ENCODE measurements around the gene SERPINB6. TPM values are rescaled to one million over a fixed set of nuclear protein-coding genes. Genes with fewer than 3 reads are reported as not detected.

The SERPINB6 gene
- total RNA-seq, result 100 to 1,000 TPM; 170 to 462 (median 219) TPM

- H3K4me1 ChIP-seq, result peaks cover 0 to 31% (median 0%) of the 10 kb centered on the region in 4 donors
- H3K27me3 ChIP-seq, result no peaks in the 10 kb centered on the region
- DNase-seq, result peak; percentile 57 to 94 (median 93)
- H3K4me3 ChIP-seq, result peak within 1 kb of the TSS; percentile 79 to 93 (median 88)
- H3K36me3 ChIP-seq, result no peaks in the 10 kb centered on the region
- TF ChIP-seq, protein P1, sequence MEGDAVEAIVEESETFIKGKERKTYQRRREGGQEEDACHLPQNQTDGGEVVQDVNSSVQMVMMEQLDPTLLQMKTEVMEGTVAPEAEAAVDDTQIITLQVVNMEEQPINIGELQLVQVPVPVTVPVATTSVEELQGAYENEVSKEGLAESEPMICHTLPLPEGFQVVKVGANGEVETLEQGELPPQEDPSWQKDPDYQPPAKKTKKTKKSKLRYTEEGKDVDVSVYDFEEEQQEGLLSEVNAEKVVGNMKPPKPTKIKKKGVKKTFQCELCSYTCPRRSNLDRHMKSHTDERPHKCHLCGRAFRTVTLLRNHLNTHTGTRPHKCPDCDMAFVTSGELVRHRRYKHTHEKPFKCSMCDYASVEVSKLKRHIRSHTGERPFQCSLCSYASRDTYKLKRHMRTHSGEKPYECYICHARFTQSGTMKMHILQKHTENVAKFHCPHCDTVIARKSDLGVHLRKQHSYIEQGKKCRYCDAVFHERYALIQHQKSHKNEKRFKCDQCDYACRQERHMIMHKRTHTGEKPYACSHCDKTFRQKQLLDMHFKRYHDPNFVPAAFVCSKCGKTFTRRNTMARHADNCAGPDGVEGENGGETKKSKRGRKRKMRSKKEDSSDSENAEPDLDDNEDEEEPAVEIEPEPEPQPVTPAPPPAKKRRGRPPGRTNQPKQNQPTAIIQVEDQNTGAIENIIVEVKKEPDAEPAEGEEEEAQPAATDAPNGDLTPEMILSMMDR (IDR thresholded peaks at IDR 0.05), result peak in 2 of 6 experiments; percentile 6 to 17
- TF ChIP-seq POLR2A (IDR thresholded peaks at IDR 0.05), result peak; percentile 59 to 73
- peak within 1 kb of the TSS; percentile 92 to 99 (median 98) for H3K27ac ChIP-seq
- H3K9me3 ChIP-seq, result no peaks in the 10 kb centered on the region
These were observed at the start of gene SERPINB6 for GRCh38 chr6:2971420-2972218. TSS of gene SERPINB6 (minus strand) at chr6:2971567. CDS start at chr6:2959332, 12,235 bp downstream.

DNA sequence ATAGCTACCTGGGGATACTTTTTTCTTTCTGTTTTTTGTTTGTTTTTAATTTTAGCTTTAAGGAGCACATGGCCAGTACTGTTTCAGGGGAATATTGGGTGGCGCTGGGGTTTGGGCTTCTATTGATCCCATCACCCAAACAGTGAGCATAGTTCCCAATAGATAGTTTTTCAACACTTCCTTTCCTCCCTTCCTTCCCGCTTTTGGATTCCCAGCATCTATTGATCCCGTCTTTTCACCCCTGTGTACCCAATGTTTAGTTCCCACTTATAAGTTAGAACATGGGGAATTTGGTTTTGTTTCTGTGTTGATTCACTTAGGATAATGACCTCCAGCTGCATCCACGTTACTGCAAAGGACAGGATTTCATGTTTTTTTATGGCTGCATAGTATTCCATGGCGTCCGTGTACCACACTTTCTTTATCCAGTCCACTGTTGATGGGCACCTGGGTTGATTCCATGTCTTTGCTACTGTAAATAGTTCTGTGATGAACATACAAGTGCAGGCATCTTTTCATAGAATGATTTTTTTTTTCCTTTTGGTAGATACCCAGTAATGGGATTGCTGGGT lies 48.5 kb upstream of the SERPINB6 start:
- H3K36me3 ChIP-seq, result peaks cover 0 to 26% (median 0%) of the 10 kb centered on the region in 3 donors
- peaks cover 0 to 44% (median 6%) of the 10 kb centered on the region in 4 donors for H3K4me1 ChIP-seq
- H3K27me3 ChIP-seq, result no peaks in the 10 kb centered on the region
- no peaks in the 10 kb centered on the region for H3K9me3 ChIP-seq
- H3K27ac ChIP-seq, result no peak overlapping the region
- no peak for DNase-seq
- TF ChIP-seq POLR2A (IDR thresholded peaks at IDR 0.05), result no peak
- TF ChIP-seq, protein P1 (IDR thresholded peaks at IDR 0.05), result no peak
- H3K4me3 ChIP-seq, result no peak overlapping the region

DNA sequence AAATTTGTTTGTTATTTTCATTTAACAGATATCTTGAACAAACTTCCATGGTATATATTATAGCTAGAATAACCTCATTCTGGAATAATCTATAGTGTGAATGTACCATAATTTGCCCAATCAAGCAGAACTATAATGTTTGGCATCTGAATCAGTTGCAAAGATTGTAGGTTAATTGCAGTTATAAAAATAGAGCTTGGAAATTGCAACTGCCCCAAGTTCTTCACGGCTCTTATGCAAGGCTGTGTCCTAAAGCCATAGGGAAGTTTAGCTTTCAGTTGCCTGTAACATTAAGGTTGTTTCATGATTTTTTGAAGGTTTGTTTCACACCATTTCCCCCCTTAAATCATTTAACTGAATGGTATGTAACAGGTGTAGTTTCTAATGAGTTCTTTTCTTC lies 47.7 kb upstream of the SERPINB6 start:
- Histone ChIP-seq H3K36me3 (peaks cover 0 to 34% (median 0%) of the 10 kb centered on the region in 3 donors), H3K4me1 (peaks cover 0 to 37% (median 2%) of the 10 kb centered on the region in 4 donors), H3K27ac (peak overlapping the region in 1 of 4 donors; percentile 28), H3K27me3 (no peaks in the 10 kb centered on the region), H3K9me3 (no peaks in the 10 kb centered on the region), H3K4me3 (no peak overlapping the region)
- no peak for TF ChIP-seq POLR2A (IDR thresholded peaks at IDR 0.05)
- TF ChIP-seq, protein P1 (IDR thresholded peaks at IDR 0.05), result no peak
- no peak for DNase-seq

DNA sequence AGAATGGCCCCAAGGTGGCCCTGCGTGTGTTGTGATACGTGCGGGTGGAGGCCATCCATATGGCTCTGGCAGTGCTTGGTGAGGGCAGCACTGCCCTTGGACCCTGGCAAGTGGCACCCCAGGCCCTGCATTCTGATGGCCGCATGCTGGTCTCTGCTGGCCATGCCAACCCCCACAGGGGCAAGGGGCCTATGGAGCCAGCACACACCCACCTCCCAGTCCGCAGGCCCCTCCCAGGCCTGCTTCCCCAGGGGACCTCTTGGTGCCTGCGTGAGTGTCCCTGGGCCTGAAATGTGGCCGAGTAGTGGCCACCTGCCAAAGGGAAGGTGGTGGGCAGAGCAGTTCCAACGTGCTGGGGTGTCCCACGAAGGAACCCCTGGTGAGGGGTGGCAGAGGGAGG lies 45.9 kb upstream of the SERPINB6 start:
- Histone ChIP-seq H3K27ac (no peak overlapping the region), H3K27me3 (no peaks in the 10 kb centered on the region), H3K4me3 (no peak overlapping the region), H3K4me1 (peaks cover 0 to 22% (median 0%) of the 10 kb centered on the region in 4 donors), H3K9me3 (no peaks in the 10 kb centered on the region), H3K36me3 (peaks cover 0 to 42% (median 0%) of the 10 kb centered on the region in 3 donors)
- TF ChIP-seq, protein P1 (IDR thresholded peaks at IDR 0.05), result no peak
- no peak for TF ChIP-seq POLR2A (IDR thresholded peaks at IDR 0.05)
- DNase-seq, result no peak

DNA sequence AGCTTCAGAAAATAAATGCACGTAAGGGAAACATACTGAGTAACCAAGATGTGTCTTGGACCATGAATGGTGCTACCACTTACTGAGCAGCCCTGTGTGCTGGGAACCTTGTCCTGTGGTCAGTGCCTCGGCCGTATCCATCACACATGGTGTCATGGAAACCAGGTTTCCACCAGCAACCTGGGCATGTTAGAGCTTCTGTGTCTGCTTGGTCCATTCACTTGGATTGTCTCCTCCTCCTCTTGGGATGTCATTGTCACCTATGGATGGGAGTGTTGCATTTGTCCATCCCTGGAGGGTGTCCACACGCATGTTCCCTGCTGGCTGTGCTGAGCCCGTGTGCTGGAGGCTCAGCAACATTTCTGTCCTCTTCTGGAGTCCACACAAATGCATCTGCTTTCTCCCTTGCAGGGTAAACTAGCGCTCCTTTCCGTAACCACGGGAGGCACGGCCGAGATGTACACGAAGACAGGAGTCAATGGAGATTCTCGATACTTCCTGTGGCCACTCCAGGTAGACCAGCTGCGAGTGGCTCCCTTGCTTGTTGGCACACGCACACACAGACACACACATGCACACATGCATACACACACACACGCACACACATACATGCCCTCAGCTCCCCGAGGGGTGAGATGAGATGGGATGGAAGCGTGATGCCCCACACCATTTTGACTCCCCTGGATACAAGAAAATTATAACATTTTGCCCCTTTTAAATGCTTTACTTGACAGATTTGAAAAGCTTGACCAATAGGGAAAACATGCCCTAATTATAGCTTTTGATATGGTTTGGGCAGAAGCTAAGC lies 45.3 kb upstream of the SERPINB6 start:
- Histone ChIP-seq H3K27ac (no peak overlapping the region), H3K36me3 (peaks cover 0 to 48% (median 0%) of the 10 kb centered on the region in 3 donors), H3K27me3 (no peaks in the 10 kb centered on the region), H3K4me3 (no peak overlapping the region), H3K4me1 (peaks cover 0 to 19% (median 0%) of the 10 kb centered on the region in 4 donors), H3K9me3 (no peaks in the 10 kb centered on the region)
- TF ChIP-seq, protein P1 (IDR thresholded peaks at IDR 0.05), result no peak
- TF ChIP-seq POLR2A (IDR thresholded peaks at IDR 0.05), result no peak
- DNase-seq, result no peak
